HEK293 (cell line): Measurements from ENCODE around the gene JTB.
A peak's percentile ranks its signal among the peaks of the same experiment; 100 is the strongest.
"Not testable (repeated sequence)": the region's sequence is repeated elsewhere in the genome, so short reads cannot be mapped to it uniquely, and the experiment has no call there.

Experiments
- CTCF ChIA-PET: fragments of 350-600 bp; formaldehyde crosslinking; extraction: SDS; loops from one replicate; lab custom pipeline; 2021; ENCODE audit warnings: antibody characterized with exemption; lab: Yijun Ruan, JAX
- POLR2A ChIA-PET: fragments of 300-600 bp; formaldehyde crosslinking; extraction: SDS; loops from one replicate; lab custom pipeline; 2020; ENCODE audit warnings: antibody characterized with exemption, inconsistent platforms; lab: Yijun Ruan, JAX
- H3K27ac ChIP-seq: fragments of 200-500 bp; sonication (Bioruptor generic); 2 replicates; pipeline ENCODE4 v1.5.1; 2014; ENCODE audit warnings: low read depth, low read length, control low read depth, inconsistent platforms; ENCODE audit errors: extremely low read depth
- H3K36me3 ChIP-seq, 2 experiments: fragments of 200-500 bp in 1 of 2; sonication (Bioruptor generic) in 1 of 2; 1 replicate in 1 of 2; 2 replicates in 1 of 2; pipeline ENCODE4 v1.5.1; 2014 to 2017; ENCODE audit warnings: inconsistent platforms in 2 of 2, low read length in 2 of 2; ENCODE audit not compliant: control insufficient read depth in 2 of 2, insufficient read depth in 1 of 2
- H3K4me1 ChIP-seq: fragments of 200-500 bp; sonication (Bioruptor generic); 2 replicates; pipeline ENCODE4 v1.5.1; 2014; ENCODE audit warnings: mild to moderate bottlenecking, low read length, inconsistent platforms; ENCODE audit not compliant: control insufficient read depth, insufficient read depth
- H3K4me3 ChIP-seq: 2 replicates; pipeline ENCODE4 v1.5.1; 2011; ENCODE audit warnings: low read depth, mild to moderate bottlenecking, control low read depth, low read length, moderate library complexity
- H3K9me3 ChIP-seq: fragments of 200-500 bp; sonication (Bioruptor generic); 2 replicates; pipeline ENCODE4 v1.5.1; 2014; ENCODE audit warnings: low read depth, low read length, inconsistent platforms; ENCODE audit not compliant: control insufficient read depth, insufficient read depth
- HOXD13 ChIP-seq: sonication (generic); formaldehyde crosslinking; IDR thresholded peaks from 2 replicates; pipeline ENCODE4 v1.8.0; 2022; ENCODE audit warnings: missing genetic modification reagents, borderline replicate concordance
- ZBTB1 ChIP-seq: fragments of 450-650 bp; formaldehyde crosslinking; IDR thresholded peaks from 2 replicates; pipeline ENCODE4 v1.5.1; 2016; ENCODE audit warnings: missing biosample characterization, missing genetic modification characterization
- ZBTB7A ChIP-seq: fragments of 450-650 bp; formaldehyde crosslinking; IDR thresholded peaks from 2 replicates; pipeline ENCODE4 v1.5.1; 2016; ENCODE audit warnings: low read depth, missing biosample characterization, missing genetic modification characterization
- ZFHX2 ChIP-seq: fragments of 450-650 bp; formaldehyde crosslinking; conservative IDR thresholded peaks from 2 replicates; pipeline ENCODE4 v1.5.1; 2016; ENCODE audit warnings: missing biosample characterization, missing genetic modification characterization
- ZNF132 ChIP-seq: fragments of 450-650 bp; formaldehyde crosslinking; IDR thresholded peaks from 2 replicates; pipeline ENCODE4 v1.5.1; 2017; ENCODE audit warnings: missing biosample characterization, missing genetic modification characterization, borderline replicate concordance
- ZNF140 ChIP-seq: fragments of 450-650 bp; formaldehyde crosslinking; IDR thresholded peaks from 2 replicates; pipeline ENCODE4 v1.5.1; 2016; ENCODE audit warnings: missing biosample characterization, missing genetic modification characterization
- ZNF2 ChIP-seq: fragments of 450-650 bp; formaldehyde crosslinking; IDR thresholded peaks from 2 replicates; pipeline ENCODE4 v1.5.1; 2016; ENCODE audit warnings: missing biosample characterization, missing genetic modification characterization
- ZNF266 ChIP-seq: fragments of 450-650 bp; formaldehyde crosslinking; IDR thresholded peaks from 2 replicates; pipeline ENCODE4 v1.5.1; 2016; ENCODE audit warnings: missing biosample characterization, missing genetic modification characterization, low read depth
- ZNF311 ChIP-seq: fragments of 450-650 bp; formaldehyde crosslinking; IDR thresholded peaks from 2 replicates; pipeline ENCODE4 v1.5.1; 2017; ENCODE audit warnings: missing biosample characterization, missing genetic modification characterization, borderline replicate concordance
- ZNF335 ChIP-seq: fragments of 450-650 bp; formaldehyde crosslinking; conservative IDR thresholded peaks from 2 replicates; pipeline ENCODE4 v1.5.1; 2016; ENCODE audit warnings: missing biosample characterization, missing genetic modification characterization
- ZNF416 ChIP-seq: fragments of 450-650 bp; formaldehyde crosslinking; IDR thresholded peaks from 2 replicates; pipeline ENCODE4 v1.5.1; 2016; ENCODE audit warnings: missing biosample characterization, missing genetic modification characterization
- ZNF473 ChIP-seq: fragments of 450-650 bp; formaldehyde crosslinking; IDR thresholded peaks from 2 replicates; pipeline ENCODE4 v1.5.1; 2017; ENCODE audit warnings: missing biosample characterization, missing genetic modification characterization
- ZNF48 ChIP-seq: fragments of 450-650 bp; formaldehyde crosslinking; IDR thresholded peaks from 2 replicates; pipeline ENCODE4 v1.5.1; 2016; ENCODE audit warnings: missing biosample characterization, missing genetic modification characterization
- ZNF549 ChIP-seq: fragments of 450-650 bp; IDR thresholded peaks from 2 replicates; pipeline ENCODE4 v1.5.1; 2018; ENCODE audit warnings: missing biosample characterization, missing genetic modification characterization, mild to moderate bottlenecking, inconsistent platforms, moderate library complexity
- ZNF600 ChIP-seq: fragments of 450-650 bp; formaldehyde crosslinking; IDR thresholded peaks from 2 replicates; pipeline ENCODE4 v1.5.1; 2016; ENCODE audit warnings: missing biosample characterization, missing genetic modification characterization
- ZNF776 ChIP-seq: fragments of 450-650 bp; formaldehyde crosslinking; IDR thresholded peaks from 2 replicates; pipeline ENCODE4 v1.5.0; 2017; ENCODE audit warnings: missing biosample characterization, missing genetic modification characterization, borderline replicate concordance
- ZNF777 ChIP-seq: fragments of 450-650 bp; formaldehyde crosslinking; IDR thresholded peaks from 2 replicates; pipeline ENCODE4 v1.5.1; 2017; ENCODE audit warnings: missing biosample characterization, missing genetic modification characterization, borderline replicate concordance
- ZNF843 ChIP-seq: fragments of 450-650 bp; formaldehyde crosslinking; IDR thresholded peaks from 2 replicates; pipeline ENCODE4 v1.5.1; 2016; ENCODE audit warnings: missing biosample characterization, missing genetic modification characterization
- TF ChIP-seq, protein P1 (sequence below): fragments of 450-650 bp; formaldehyde crosslinking; IDR thresholded peaks from 2 replicates; pipeline ENCODE4 v1.5.1; 2016; ENCODE audit warnings: missing biosample characterization, missing genetic modification characterization
- TF ChIP-seq, protein P2 (sequence below): fragments of 450-650 bp; formaldehyde crosslinking; IDR thresholded peaks from 2 replicates; pipeline ENCODE4 v1.5.1; 2016; ENCODE audit warnings: missing biosample characterization, missing genetic modification characterization
- TF ChIP-seq, protein P3 (sequence below): fragments of 450-650 bp; formaldehyde crosslinking; IDR thresholded peaks from 2 replicates; pipeline ENCODE4 v1.5.1; 2016; ENCODE audit warnings: missing biosample characterization, missing genetic modification characterization, low read depth
- TF ChIP-seq, protein P4 (sequence below): fragments of 450-650 bp; formaldehyde crosslinking; IDR thresholded peaks from 2 replicates; pipeline ENCODE4 v1.5.1; 2016; ENCODE audit warnings: missing biosample characterization, missing genetic modification characterization
- TF ChIP-seq, protein P5 (sequence below): fragments of 450-650 bp; formaldehyde crosslinking; IDR thresholded peaks from 2 replicates; pipeline ENCODE4 v1.5.1; 2016; ENCODE audit warnings: missing biosample characterization, missing genetic modification characterization

The JTB gene

DNA sequence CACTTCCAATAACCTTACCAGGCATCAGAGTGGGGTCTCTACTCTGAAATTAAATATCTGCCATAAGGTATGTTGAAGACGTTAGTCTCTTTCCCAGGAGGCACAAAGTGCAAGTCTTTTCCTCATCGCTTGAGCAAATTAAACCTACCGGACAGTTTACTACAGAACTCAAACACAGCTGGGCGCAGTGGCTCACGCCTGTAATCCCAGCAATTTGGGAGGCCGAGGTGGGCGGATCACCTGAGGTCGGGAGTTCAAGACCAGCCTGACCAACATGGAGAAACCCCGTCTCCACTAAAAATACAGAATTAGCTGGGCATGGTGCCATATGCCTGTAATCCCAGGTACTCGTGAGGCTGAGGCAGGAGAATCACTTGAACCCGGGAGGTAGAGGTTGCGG is 1.6 kb upstream of the JTB start:
- peaks cover 17 to 53% of the 10 kb centered on the region in 2 experiments for H3K36me3 ChIP-seq
- peak; percentile 28; the same call in 1 of the 2 replicates for TF ChIP-seq ZNF2 (tag by site-specific recombination)
- H3K27ac ChIP-seq, H3K9me3 ChIP-seq, H3K4me1 ChIP-seq, H3K4me3 ChIP-seq: not testable (repeated sequence)
- CTCF ChIA-PET: interaction anchor here (0.6 to 3.8 kb wide), 8 partner anchors 7 to 344 kb away, joined by 3 to 29 read pairs (median 4); partner anchors contain the start of genes CREB3L4, DENND4B and RAB13
- POLR2A ChIA-PET: interaction anchor here (1.0 to 5.3 kb wide), 5 partner anchors 9 to 56 kb away, joined by 3 to 137 read pairs (median 58); partner anchors contain the start of genes CREB3L4, CRTC2, GATAD2B and RAB13

DNA sequence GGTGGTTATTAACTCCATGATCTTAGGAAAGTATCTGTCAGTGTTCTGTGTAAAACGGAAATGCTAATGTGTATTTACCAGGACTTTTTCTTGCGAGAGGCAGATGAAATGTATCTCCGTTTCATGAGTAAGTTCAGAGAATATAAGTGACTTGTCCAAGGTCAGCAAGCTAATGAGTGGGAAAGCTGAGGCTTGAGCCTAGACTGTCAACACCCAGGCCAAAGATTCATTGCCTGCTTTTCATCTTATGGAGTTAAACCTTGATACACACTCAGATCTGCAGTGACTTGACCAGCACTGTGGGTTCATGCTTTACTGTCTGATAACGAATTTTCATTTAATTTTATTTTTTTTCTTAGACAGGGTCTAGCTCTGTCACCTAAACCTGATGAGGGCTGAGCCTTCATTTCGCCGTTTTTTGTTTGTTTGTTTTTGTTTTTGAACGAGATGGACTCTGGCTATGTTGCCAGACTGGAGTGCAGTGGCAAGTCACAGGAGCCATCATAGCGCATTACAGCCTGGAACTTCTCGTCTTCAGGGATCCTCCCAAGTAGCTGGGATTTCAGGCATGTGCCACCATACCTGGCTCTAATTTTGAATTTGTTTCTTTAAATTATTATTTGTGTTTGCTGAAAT is 918 bp upstream of the JTB start:
- ChIA-PET CTCF (interaction anchor here (0.6 to 3.8 kb wide), 12 partner anchors 8 to 344 kb away, joined by 3 to 29 read pairs (median 4); partner anchors contain the start of genes CREB3L4, DENND4B and RAB13), POLR2A (interaction anchor here (0.9 to 5.3 kb wide), 17 partner anchors 10 to 351 kb away, joined by 3 to 137 read pairs (median 6); partner anchors contain the start of genes CREB3L4, CRTC2, DENND4B and GATAD2B)
- Histone ChIP-seq H3K4me1 (no peaks in the 10 kb centered on the region), H3K27ac (peak overlapping the region; percentile 88), H3K36me3 (peaks cover 13 to 55% of the 10 kb centered on the region in 2 experiments), H3K9me3 (no peaks in the 10 kb centered on the region), H3K4me3 (peak overlapping the region; percentile 90)
- TF ChIP-seq ZNF416 (tag by site-specific recombination): no peak
- TF ChIP-seq, protein P1, sequence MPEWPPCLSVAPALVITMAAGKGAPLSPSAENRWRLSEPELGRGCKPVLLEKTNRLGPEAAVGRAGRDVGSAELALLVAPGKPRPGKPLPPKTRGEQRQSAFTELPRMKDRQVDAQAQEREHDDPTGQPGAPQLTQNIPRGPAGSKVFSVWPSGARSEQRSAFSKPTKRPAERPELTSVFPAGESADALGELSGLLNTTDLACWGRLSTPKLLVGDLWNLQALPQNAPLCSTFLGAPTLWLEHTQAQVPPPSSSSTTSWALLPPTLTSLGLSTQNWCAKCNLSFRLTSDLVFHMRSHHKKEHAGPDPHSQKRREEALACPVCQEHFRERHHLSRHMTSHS (tag by site-specific recombination): no peak
- TF ChIP-seq ZNF48 (tag by site-specific recombination): no peak
- no peak for TF ChIP-seq ZBTB7A (tag by site-specific recombination)
- TF ChIP-seq ZNF335: peak; percentile 60
- TF ChIP-seq ZNF843 (tag by site-specific recombination): no peak
- no peak for TF ChIP-seq ZNF311 (tag by site-specific recombination)
- TF ChIP-seq ZNF266: no peak
- no peak for TF ChIP-seq ZNF776
- TF ChIP-seq ZBTB1 (tag by site-specific recombination): no peak
- TF ChIP-seq, protein P2, sequence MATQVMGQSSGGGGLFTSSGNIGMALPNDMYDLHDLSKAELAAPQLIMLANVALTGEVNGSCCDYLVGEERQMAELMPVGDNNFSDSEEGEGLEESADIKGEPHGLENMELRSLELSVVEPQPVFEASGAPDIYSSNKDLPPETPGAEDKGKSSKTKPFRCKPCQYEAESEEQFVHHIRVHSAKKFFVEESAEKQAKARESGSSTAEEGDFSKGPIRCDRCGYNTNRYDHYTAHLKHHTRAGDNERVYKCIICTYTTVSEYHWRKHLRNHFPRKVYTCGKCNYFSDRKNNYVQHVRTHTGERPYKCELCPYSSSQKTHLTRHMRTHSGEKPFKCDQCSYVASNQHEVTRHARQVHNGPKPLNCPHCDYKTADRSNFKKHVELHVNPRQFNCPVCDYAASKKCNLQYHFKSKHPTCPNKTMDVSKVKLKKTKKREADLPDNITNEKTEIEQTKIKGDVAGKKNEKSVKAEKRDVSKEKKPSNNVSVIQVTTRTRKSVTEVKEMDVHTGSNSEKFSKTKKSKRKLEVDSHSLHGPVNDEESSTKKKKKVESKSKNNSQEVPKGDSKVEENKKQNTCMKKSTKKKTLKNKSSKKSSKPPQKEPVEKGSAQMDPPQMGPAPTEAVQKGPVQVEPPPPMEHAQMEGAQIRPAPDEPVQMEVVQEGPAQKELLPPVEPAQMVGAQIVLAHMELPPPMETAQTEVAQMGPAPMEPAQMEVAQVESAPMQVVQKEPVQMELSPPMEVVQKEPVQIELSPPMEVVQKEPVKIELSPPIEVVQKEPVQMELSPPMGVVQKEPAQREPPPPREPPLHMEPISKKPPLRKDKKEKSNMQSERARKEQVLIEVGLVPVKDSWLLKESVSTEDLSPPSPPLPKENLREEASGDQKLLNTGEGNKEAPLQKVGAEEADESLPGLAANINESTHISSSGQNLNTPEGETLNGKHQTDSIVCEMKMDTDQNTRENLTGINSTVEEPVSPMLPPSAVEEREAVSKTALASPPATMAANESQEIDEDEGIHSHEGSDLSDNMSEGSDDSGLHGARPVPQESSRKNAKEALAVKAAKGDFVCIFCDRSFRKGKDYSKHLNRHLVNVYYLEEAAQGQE (tag by site-specific recombination): 0 out of 2 replicates have a peak, but pooled peaks have one; percentile 12
- no peak for TF ChIP-seq ZNF132 (tag by site-specific recombination)
- TF ChIP-seq ZNF140 (tag by site-specific recombination): no peak
- no peak for TF ChIP-seq ZNF549
- peak; percentile 41; the same call in 1 of the 2 replicates for TF ChIP-seq ZNF600 (tag by site-specific recombination)
- TF ChIP-seq ZFHX2: no peak
- TF ChIP-seq, protein P3, sequence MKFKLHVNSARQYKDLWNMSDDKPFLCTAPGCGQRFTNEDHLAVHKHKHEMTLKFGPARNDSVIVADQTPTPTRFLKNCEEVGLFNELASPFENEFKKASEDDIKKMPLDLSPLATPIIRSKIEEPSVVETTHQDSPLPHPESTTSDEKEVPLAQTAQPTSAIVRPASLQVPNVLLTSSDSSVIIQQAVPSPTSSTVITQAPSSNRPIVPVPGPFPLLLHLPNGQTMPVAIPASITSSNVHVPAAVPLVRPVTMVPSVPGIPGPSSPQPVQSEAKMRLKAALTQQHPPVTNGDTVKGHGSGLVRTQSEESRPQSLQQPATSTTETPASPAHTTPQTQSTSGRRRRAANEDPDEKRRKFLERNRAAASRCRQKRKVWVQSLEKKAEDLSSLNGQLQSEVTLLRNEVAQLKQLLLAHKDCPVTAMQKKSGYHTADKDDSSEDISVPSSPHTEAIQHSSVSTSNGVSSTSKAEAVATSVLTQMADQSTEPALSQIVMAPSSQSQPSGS (tag by site-specific recombination): no peak
- no peak for TF ChIP-seq ZNF777 (tag by site-specific recombination)
- TF ChIP-seq, protein P4, sequence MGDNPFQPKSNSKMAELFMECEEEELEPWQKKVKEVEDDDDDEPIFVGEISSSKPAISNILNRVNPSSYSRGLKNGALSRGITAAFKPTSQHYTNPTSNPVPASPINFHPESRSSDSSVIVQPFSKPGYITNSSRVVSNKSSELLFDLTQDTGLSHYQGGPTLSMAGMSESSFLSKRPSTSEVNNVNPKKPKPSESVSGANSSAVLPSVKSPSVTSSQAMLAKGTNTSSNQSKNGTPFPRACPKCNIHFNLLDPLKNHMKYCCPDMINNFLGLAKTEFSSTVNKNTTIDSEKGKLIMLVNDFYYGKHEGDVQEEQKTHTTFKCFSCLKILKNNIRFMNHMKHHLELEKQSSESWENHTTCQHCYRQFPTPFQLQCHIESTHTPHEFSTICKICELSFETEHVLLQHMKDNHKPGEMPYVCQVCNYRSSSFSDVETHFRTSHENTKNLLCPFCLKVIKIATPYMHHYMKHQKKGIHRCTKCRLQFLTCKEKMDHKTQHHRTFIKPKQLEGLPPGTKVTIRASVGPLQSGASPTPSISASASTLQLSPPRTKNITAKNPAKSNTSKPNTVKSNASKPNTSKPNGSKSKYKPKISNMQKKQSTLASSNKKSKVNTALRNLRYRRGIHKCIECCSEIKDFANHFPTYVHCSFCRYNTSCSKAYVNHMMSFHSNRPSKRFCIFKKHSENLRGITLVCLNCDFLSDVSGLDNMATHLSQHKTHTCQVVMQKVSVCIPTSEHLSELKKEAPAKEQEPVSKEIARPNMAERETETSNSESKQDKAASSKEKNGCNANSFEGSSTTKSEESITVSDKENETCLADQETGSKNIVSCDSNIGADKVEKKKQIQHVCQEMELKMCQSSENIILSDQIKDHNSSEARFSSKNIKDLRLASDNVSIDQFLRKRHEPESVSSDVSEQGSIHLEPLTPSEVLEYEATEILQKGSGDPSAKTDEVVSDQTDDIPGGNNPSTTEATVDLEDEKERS: no peak
- no peak for TF ChIP-seq HOXD13 (CRISPR knock-in tag)
- TF ChIP-seq, protein P5, sequence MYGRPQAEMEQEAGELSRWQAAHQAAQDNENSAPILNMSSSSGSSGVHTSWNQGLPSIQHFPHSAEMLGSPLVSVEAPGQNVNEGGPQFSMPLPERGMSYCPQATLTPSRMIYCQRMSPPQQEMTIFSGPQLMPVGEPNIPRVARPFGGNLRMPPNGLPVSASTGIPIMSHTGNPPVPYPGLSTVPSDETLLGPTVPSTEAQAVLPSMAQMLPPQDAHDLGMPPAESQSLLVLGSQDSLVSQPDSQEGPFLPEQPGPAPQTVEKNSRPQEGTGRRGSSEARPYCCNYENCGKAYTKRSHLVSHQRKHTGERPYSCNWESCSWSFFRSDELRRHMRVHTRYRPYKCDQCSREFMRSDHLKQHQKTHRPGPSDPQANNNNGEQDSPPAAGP (tag by site-specific recombination): no peak
- TF ChIP-seq ZNF473 (tag by site-specific recombination): no peak
